ENCODE data around the gene GLT8D2. TPM values are rescaled to one million over a fixed set of nuclear protein-coding genes. Genes with fewer than 3 reads are reported as not detected.
A peak's percentile ranks its signal among the peaks of the same experiment; 100 is the strongest.

The GLT8D2 gene, protein sequence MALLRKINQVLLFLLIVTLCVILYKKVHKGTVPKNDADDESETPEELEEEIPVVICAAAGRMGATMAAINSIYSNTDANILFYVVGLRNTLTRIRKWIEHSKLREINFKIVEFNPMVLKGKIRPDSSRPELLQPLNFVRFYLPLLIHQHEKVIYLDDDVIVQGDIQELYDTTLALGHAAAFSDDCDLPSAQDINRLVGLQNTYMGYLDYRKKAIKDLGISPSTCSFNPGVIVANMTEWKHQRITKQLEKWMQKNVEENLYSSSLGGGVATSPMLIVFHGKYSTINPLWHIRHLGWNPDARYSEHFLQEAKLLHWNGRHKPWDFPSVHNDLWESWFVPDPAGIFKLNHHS
- 0.23 TPM for polyA plus RNA-seq

GRCh38 chr12:104049903-104050356 is at the start of gene GLT8D2:
Gene GLT8D2, minus strand, starts transcription at chr12:104050187. Its CDS starts 30,539 bp downstream, at chr12:104019648.
- Mint-ChIP-seq H3K27me3 (peaks cover 24% of the 10 kb centered on the region), H3K4me1 (peaks cover 0 to 8% (median 1%) of the 10 kb centered on the region in 3 donors), H3K4me3 (no peak within 1 kb of the TSS), H3K9me3 (peaks cover 0 to 2% (median 0%) of the 10 kb centered on the region in 3 donors), H3K36me3 (peaks cover 2% of the 10 kb centered on the region), H3K27ac (no peak within 1 kb of the TSS)

GRCh38 chr12:104097954-104098353 is 48.0 kb upstream of the GLT8D2 start:
- peak overlapping the region in 1 of 3 donors; percentile 23 for H3K27ac Mint-ChIP-seq
- H3K27me3 Mint-ChIP-seq = no peaks in the 10 kb centered on the region
- H3K4me1 Mint-ChIP-seq = no peaks in the 10 kb centered on the region
- no peak overlapping the region for H3K4me3 Mint-ChIP-seq
- H3K9me3 Mint-ChIP-seq = no peaks in the 10 kb centered on the region
- peaks cover 6% of the 10 kb centered on the region for H3K36me3 Mint-ChIP-seq

DNA sequence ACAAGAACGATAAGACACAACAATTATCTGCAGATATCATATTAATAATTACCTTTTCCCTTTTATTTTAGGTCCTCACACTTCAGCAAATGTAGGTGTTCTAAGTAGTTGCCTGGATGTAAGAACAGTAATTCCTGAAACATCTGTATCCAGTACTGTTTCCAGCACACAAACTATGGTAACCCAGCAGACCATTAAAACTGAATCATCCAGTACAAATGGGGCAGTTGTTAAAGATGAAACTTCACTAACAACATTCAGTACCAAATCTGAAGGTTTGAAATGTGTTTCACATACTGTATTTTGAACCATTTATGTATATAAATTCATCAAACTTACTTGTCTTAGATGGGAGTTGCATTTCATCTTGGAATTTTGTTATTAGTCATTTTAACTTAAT is 45.3 kb upstream of the GLT8D2 start:
- Mint-ChIP-seq H3K4me1 (no peaks in the 10 kb centered on the region), H3K36me3 (peaks cover 1% of the 10 kb centered on the region), H3K9me3 (no peaks in the 10 kb centered on the region), H3K27me3 (no peaks in the 10 kb centered on the region), H3K4me3 (no peak overlapping the region), H3K27ac (no peak overlapping the region)

- Mint-ChIP-seq H3K9me3 (no peaks in the 10 kb centered on the region), H3K4me1 (no peaks in the 10 kb centered on the region), H3K27ac (no peak overlapping the region), H3K4me3 (no peak overlapping the region), H3K27me3 (no peaks in the 10 kb centered on the region), H3K36me3 (peaks cover 1% of the 10 kb centered on the region)
These were observed 44.3 kb upstream of the GLT8D2 start for GRCh38 chr12:104094284-104094683.

DNA sequence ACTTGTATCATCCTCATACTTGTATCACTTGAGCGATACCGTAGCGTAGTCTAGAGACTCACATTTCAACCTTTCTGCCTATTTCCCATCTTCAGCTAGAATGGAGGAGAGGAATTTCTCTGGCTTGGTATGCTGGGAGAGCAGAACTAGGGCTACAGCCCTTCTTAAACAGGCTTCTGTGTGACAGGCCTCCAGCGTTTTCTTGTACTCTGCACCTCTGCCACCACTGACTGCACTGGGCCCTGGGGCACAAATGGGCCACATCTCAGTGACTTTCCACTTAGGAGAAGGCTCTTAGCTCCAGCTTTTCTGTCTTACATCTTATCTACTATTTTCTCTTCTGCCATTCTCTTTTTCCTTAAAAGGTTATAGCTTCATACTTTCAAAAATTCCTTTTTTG is 41.1 kb upstream of the GLT8D2 start:
- Mint-ChIP-seq H3K27ac (no peak overlapping the region), H3K9me3 (no peaks in the 10 kb centered on the region), H3K27me3 (no peaks in the 10 kb centered on the region), H3K4me1 (no peaks in the 10 kb centered on the region), H3K4me3 (no peak overlapping the region), H3K36me3 (no peaks in the 10 kb centered on the region)

GRCh38 chr12:104090685-104091084 is 40.7 kb upstream of the GLT8D2 start:
- no peaks in the 10 kb centered on the region for H3K4me1 Mint-ChIP-seq
- H3K27me3 Mint-ChIP-seq = no peaks in the 10 kb centered on the region
- H3K9me3 Mint-ChIP-seq = no peaks in the 10 kb centered on the region
- H3K27ac Mint-ChIP-seq = peak overlapping the region in 1 of 3 donors; percentile 10
- no peak overlapping the region for H3K4me3 Mint-ChIP-seq
- H3K36me3 Mint-ChIP-seq = no peaks in the 10 kb centered on the region

DNA sequence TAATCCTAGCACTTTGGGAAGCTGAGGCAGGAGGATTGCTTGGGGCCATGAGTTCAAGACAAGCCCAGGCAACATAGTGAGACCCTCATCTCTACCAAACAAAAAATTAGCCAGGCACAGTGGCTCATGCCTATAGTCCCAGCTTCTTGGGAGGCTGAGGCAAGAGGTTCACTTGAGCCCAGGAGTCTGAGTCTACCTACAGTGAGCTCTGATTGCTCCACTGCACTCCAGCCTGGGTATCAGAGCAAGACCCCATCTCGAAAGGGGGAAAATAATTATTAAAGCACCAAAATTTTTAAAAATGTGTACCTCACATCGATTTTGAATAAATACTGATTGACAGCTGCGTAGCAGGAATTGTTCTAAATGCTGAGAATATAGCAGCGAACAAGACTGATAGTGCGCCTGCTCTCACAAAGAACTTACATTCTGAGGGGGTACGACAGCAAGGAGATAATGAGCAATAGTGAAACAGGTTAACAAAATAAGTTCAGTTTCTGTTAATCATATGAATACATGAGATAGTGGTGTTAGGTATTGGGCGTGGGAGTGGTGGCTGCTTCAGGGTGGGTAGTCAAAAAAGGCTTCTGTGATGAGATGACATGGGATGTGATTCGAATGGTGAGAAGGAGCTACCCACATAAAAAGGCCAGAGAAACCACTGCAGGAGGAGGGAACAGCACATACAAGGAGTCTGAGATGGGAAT is 33.9 kb upstream of the GLT8D2 start:
- H3K4me3 Mint-ChIP-seq = no peak overlapping the region

GRCh38 chr12:104080764-104081163 is 30.8 kb upstream of the GLT8D2 start:
- H3K4me1 Mint-ChIP-seq = peaks cover 0 to 4% (median 0%) of the 10 kb centered on the region in 3 donors
- H3K27me3 Mint-ChIP-seq = no peaks in the 10 kb centered on the region
- no peak overlapping the region for H3K27ac Mint-ChIP-seq
- H3K4me3 Mint-ChIP-seq = no peak overlapping the region
- peaks cover 11% of the 10 kb centered on the region for H3K36me3 Mint-ChIP-seq
- no peaks in the 10 kb centered on the region for H3K9me3 Mint-ChIP-seq

More for the DNA sequence above, 33.9 kb upstream of the GLT8D2 start:
- no peaks in the 10 kb centered on the region for H3K9me3 Mint-ChIP-seq
- H3K27me3 Mint-ChIP-seq = no peaks in the 10 kb centered on the region
- H3K36me3 Mint-ChIP-seq = peaks cover 7% of the 10 kb centered on the region
- no peak overlapping the region for H3K27ac Mint-ChIP-seq
- peaks cover 0 to 2% (median 0%) of the 10 kb centered on the region in 3 donors for H3K4me1 Mint-ChIP-seq

DNA sequence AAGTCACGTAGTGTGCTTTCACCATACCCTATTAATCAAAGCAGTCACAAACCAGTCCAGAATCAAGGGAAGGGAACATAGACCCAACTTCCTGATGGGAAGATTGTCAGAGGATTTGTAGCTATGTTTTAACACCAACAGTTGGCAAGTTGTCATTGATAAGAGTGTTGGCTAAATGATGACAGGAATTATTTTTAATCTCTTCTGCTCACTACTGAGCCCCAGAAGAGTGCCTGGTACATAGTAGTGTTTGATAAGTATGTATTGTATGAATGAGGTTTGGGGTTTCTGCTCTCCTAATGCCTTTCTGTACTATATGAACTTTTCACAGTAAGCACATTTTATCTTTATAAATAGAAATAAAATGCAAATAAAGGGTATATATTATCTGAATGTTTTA is 29.0 kb upstream of the GLT8D2 start:
- H3K4me3 Mint-ChIP-seq = no peak overlapping the region
- peaks cover 5% of the 10 kb centered on the region for H3K36me3 Mint-ChIP-seq
- peaks cover 0 to 3% (median 0%) of the 10 kb centered on the region in 3 donors for H3K4me1 Mint-ChIP-seq
- no peaks in the 10 kb centered on the region for H3K27me3 Mint-ChIP-seq
- no peak overlapping the region for H3K27ac Mint-ChIP-seq
- no peaks in the 10 kb centered on the region for H3K9me3 Mint-ChIP-seq

- Mint-ChIP-seq H3K27ac (no peak overlapping the region), H3K36me3 (peaks cover 5% of the 10 kb centered on the region)
These were observed 23.7 kb upstream of the GLT8D2 start for GRCh38 chr12:104073699-104074098.

DNA sequence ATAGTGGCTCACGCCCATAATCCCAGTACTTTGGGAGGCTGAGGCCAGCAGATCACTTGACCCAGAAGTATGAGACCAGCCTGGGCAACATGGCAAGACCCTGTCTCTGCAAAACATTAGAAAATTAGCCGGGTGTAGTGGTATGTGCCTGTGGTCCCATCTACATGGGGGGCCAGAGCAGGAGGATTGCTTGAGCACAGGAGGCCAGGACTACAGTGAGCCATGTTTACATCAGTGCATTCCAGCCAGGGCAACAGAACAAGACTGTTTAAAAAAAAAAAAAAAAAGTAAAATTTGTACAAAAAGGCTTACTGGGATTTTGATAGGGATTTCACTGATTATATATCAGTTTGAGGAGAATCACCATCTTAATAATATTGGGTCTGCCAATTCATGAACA is 22.1 kb upstream of the GLT8D2 start:
- H3K27ac Mint-ChIP-seq = no peak overlapping the region
- H3K4me3 Mint-ChIP-seq = no peak overlapping the region
- peaks cover 5% of the 10 kb centered on the region for H3K36me3 Mint-ChIP-seq
- H3K9me3 Mint-ChIP-seq = no peaks in the 10 kb centered on the region
- no peaks in the 10 kb centered on the region for H3K27me3 Mint-ChIP-seq
- H3K4me1 Mint-ChIP-seq = peaks cover 0 to 6% (median under 1%) of the 10 kb centered on the region in 3 donors

More at GRCh38 chr12:104073699-104074098, 23.7 kb upstream of the GLT8D2 start:
- H3K4me3 Mint-ChIP-seq = no peak overlapping the region
- H3K4me1 Mint-ChIP-seq = peaks cover 0 to 2% (median 0%) of the 10 kb centered on the region in 3 donors
- H3K27me3 Mint-ChIP-seq = no peaks in the 10 kb centered on the region
- no peaks in the 10 kb centered on the region for H3K9me3 Mint-ChIP-seq

- H3K36me3 Mint-ChIP-seq = peaks cover 2% of the 10 kb centered on the region
- no peaks in the 10 kb centered on the region for H3K9me3 Mint-ChIP-seq
- H3K4me1 Mint-ChIP-seq = peaks cover 12 to 15% (median 15%) of the 10 kb centered on the region in 3 donors
- H3K27ac Mint-ChIP-seq = peak overlapping the region; percentile 91 to 94 (median 91)
- H3K4me3 Mint-ChIP-seq = peak overlapping the region; percentile 92 to 93 (median 93)
- H3K27me3 Mint-ChIP-seq = peaks cover 2% of the 10 kb centered on the region
These were observed 14.9 kb upstream of the GLT8D2 start for GRCh38 chr12:104064842-104065427.

DNA sequence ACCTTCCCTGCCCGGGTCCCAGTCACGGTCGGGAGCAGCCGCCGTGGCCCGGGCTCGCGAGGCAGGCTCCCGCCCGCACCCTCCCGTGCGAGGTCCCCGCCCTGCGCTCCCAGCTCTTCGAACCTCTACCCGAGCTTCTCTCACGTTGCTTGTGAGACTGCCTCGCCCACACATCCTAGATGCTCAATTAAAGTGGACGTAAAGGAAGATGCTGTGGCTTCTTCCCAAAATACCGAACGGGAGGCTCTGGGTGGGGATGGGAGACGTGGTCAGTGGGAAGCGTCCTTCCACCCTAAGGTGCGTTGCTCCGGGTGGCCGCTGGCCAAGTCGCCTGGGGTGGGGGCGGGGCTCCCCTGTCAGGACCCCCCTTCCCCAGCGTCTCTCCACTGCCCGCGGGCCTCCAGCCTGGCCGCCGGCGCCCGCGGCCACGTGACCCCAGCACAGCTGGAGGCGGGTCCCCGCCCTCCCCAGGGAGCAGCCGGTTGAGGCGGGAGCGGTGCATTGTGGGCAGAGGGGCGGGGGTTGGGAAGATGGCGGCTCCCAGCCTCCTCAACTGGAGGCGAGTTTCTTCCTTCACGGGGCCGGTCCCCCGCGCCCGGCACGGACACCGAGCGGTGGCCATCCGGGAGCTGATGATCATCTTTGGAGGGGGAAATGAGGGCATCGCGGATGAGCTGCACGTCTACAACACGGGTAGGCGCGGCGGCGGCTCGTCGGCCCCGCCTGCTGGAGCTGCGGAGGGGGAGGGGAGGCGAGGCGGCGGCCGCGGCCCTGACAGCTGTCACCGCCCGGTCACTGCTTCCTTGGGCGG is 14.2 kb upstream of the GLT8D2 start, which contains the start of gene HCFC2:
TSS of gene HCFC2 (plus strand) at position 501 of the 811 bp plus-strand sequence. CDS start at position 531, 30 bp downstream.
- peaks cover 12 to 15% (median 15%) of the 10 kb centered on the region in 3 donors for H3K4me1 Mint-ChIP-seq
- H3K27me3 Mint-ChIP-seq = peaks cover 2% of the 10 kb centered on the region
- H3K27ac Mint-ChIP-seq = peak within 1 kb of the TSS; percentile 91 to 94 (median 91)
- peak within 1 kb of the TSS; percentile 93 to 97 (median 94) for H3K4me3 Mint-ChIP-seq
- peaks cover 2% of the 10 kb centered on the region for H3K36me3 Mint-ChIP-seq
- no peaks in the 10 kb centered on the region for H3K9me3 Mint-ChIP-seq

DNA sequence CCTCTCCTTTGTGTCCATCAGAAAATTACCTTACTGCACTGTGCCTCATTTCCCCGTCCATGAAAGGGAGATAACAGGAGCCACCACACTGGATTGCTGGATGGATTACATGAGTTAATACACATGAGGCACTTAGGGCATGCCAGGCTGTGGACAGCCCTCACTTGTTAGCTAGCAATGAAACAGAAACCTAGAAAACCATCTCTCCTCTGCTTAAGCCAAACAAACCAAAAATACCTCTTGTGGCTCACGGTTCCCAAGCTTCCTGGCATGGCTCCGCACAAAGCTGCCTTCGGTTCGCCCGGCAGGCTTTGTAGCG is 13.7 kb upstream of the GLT8D2 start:
- H3K36me3 Mint-ChIP-seq = peaks cover 2% of the 10 kb centered on the region
- peak overlapping the region in 2 of 3 donors; percentile 87 to 91 for H3K27ac Mint-ChIP-seq

More for the DNA sequence above, 13.7 kb upstream of the GLT8D2 start:
- H3K4me3 Mint-ChIP-seq = peak overlapping the region; percentile 93 to 97 (median 94)
- H3K9me3 Mint-ChIP-seq = no peaks in the 10 kb centered on the region
- peaks cover 12 to 15% (median 15%) of the 10 kb centered on the region in 3 donors for H3K4me1 Mint-ChIP-seq
- peaks cover 2% of the 10 kb centered on the region for H3K27me3 Mint-ChIP-seq

Measured in IgD-negative memory B cell (primary cell).